ENCODE measurements around the gene LRRTM4. TPM values are rescaled to one million over a fixed set of nuclear protein-coding genes. Genes with fewer than 3 reads are reported as not detected.

Gene LRRTM4
- total RNA-seq, 2 donors from 2014 or later: not detected

DNA sequence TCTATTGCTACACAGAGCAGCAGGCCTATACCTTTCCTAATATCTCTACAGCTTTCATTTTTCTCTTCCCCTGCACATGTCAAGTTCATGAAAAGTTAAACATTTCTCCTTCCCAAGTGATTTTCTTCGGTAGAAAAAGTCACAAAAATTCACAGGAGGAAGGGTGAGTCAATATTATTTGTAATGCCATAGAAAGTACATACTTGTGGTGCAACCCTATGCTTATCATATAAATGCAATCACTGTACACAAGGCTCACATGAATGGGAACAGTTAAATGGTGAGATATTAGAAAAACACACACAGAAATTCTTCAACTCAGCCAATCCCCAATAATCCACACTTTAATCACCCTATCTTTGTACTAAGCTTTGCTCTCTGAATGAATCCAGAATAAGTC lies 651.6 kb downstream of the LRRTM4 start:
- Mint-ChIP-seq H3K36me3 (ENCODE audit: low read depth) (no peaks in the 10 kb centered on the region), H3K4me1 (no peaks in the 10 kb centered on the region), H3K4me3 (no peak overlapping the region), H3K27ac (no peak overlapping the region), H3K9me3 (peaks cover 7% of the 10 kb centered on the region), H3K27me3 (no peaks in the 10 kb centered on the region)
- ATAC-seq (replicated peaks): no peak

DNA sequence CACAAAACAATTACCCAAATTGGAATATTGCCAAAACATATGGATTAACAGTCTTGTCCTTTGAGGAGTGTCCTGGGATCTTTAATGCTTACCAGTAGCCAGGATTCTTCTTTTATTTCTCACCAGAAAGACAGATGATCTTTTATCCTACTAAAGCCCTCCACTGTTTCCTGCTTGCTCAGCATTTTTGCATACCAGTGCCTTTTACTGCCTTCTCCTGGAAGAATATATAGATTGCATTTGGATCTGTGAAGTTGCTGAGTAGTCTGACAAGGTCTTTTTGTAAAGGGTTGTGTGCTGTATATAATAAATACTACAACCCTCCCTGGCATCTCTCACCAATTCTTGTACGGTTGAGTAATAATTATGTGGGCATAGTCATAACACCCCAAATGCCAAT lies 652.2 kb downstream of the LRRTM4 start:
- H3K4me1 Mint-ChIP-seq: no peaks in the 10 kb centered on the region
- no peak overlapping the region for H3K4me3 Mint-ChIP-seq
- no peak overlapping the region for H3K27ac Mint-ChIP-seq
- no peaks in the 10 kb centered on the region for H3K36me3 Mint-ChIP-seq (ENCODE audit: low read depth)
- no peak for ATAC-seq (replicated peaks)
- peaks cover 7% of the 10 kb centered on the region for H3K9me3 Mint-ChIP-seq
- H3K27me3 Mint-ChIP-seq: no peaks in the 10 kb centered on the region

DNA sequence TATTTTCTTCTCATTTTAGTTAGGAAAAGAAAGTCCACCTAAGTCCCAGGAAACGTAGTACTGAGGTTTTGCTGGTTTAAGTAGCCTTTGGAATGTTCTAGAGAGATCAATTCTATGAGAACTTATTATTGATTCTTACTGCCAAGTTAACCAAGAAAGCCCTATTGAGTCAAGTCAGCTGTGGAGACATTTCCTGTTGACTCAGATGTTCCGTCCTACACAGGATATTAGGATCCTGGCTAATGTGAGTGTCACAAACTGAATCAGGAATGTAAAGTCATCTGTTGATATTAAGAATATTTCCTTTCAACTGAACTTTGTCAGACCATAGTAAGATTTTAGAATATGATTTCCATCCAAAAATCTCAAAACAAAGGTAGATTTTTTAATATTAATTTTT lies 654.3 kb downstream of the LRRTM4 start:
- H3K27ac Mint-ChIP-seq: no peak overlapping the region
- no peaks in the 10 kb centered on the region for H3K27me3 Mint-ChIP-seq
- no peak overlapping the region for H3K4me3 Mint-ChIP-seq
- no peak for ATAC-seq (replicated peaks)
- no peaks in the 10 kb centered on the region for H3K36me3 Mint-ChIP-seq (ENCODE audit: low read depth)
- H3K9me3 Mint-ChIP-seq: peaks cover 8% of the 10 kb centered on the region
- H3K4me1 Mint-ChIP-seq: no peaks in the 10 kb centered on the region

DNA sequence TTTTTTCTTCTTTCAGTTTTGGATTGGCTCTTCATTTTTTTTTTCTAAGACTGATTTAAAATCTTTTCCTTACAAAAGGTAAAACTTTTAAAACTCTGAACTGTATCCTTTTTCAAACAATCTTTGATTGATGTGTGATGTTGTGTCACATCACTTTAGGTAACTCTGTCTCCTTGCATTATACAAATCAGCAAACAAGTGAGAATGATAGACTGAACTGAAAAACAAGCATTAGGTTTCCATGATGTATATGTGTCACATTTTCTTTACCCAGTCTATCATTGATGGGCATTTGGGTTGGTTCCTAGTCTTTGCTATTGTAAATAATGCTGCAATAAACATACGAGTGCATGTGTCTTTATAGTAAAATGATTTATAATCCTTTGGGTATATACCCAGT lies 655.7 kb downstream of the LRRTM4 start:
- Mint-ChIP-seq H3K36me3 (ENCODE audit: low read depth) (no peaks in the 10 kb centered on the region), H3K9me3 (peaks cover 14% of the 10 kb centered on the region), H3K4me1 (no peaks in the 10 kb centered on the region), H3K27ac (no peak overlapping the region), H3K27me3 (no peaks in the 10 kb centered on the region), H3K4me3 (no peak overlapping the region)
- no peak for ATAC-seq (replicated peaks)

DNA sequence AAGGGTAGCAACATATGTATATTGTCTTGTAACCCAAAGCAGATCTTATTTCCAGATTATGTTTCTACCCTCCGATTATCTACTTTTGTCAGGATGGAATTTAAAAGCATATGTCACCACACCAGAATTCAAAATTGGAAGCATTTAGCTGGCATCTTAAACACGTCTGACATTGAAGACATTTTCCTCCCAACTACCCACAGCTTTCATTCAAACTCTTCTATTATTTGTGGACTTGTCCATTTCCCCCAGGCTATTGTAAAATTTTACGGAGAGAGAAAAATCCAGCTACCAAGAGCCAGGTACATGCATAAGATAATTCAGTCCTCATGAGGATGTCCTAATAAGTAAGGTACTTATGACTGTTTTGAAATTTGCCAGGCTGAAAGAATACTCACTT lies 659.3 kb downstream of the LRRTM4 start:
- H3K36me3 Mint-ChIP-seq (ENCODE audit: low read depth): no peaks in the 10 kb centered on the region
- no peak overlapping the region for H3K4me3 Mint-ChIP-seq
- no peaks in the 10 kb centered on the region for H3K4me1 Mint-ChIP-seq
- no peak for ATAC-seq (replicated peaks)
- peaks cover 20% of the 10 kb centered on the region for H3K9me3 Mint-ChIP-seq
- H3K27me3 Mint-ChIP-seq: no peaks in the 10 kb centered on the region
- no peak overlapping the region for H3K27ac Mint-ChIP-seq

DNA sequence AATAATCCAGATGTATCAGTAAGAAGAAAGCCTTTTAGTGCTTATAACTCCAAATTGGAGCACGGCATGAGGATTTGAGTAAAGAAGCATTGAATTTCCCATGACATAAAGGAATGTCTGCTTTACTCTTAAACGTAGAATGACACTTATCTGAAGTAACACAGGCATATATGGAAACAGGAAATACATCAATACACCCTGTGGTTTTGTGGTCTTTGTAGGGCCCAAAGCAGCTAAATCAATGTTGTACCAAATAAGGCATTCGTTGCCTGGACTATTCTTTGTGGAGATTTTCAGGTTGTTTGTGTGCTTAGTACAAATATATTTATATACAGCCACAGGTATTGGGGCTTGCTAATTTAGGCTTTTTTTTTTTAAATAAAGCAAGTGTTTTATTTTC lies 660.5 kb downstream of the LRRTM4 start:
- Mint-ChIP-seq H3K4me3 (no peak overlapping the region), H3K27ac (no peak overlapping the region), H3K4me1 (no peaks in the 10 kb centered on the region), H3K27me3 (no peaks in the 10 kb centered on the region), H3K9me3 (peaks cover 25% of the 10 kb centered on the region), H3K36me3 (ENCODE audit: low read depth) (no peaks in the 10 kb centered on the region)
- ATAC-seq (replicated peaks): no peak

DNA sequence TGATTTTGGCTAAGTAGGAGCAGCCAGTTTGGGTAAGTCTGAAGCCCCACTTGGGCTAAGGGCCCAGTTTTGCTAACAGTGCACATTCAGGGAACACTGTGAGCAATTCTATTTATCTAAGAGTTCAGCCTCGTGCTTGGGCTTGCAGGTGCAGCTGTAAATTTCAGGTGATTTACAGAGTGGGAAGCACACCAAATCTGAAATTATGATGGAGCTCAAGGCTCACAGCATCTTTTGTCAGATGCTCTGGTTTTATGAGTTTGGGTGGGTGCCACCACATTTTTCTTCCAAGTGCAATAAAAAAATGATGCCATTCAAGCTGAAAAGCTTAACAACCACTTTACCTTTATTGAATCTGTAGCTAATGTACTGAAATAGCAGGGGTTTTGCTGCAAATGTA lies 671.2 kb downstream of the LRRTM4 start:
- Mint-ChIP-seq H3K27ac (no peak overlapping the region), H3K4me3 (no peak overlapping the region), H3K27me3 (no peaks in the 10 kb centered on the region), H3K36me3 (ENCODE audit: low read depth) (no peaks in the 10 kb centered on the region), H3K4me1 (no peaks in the 10 kb centered on the region), H3K9me3 (peaks cover 21% of the 10 kb centered on the region)
- ATAC-seq (replicated peaks): no peak

DNA sequence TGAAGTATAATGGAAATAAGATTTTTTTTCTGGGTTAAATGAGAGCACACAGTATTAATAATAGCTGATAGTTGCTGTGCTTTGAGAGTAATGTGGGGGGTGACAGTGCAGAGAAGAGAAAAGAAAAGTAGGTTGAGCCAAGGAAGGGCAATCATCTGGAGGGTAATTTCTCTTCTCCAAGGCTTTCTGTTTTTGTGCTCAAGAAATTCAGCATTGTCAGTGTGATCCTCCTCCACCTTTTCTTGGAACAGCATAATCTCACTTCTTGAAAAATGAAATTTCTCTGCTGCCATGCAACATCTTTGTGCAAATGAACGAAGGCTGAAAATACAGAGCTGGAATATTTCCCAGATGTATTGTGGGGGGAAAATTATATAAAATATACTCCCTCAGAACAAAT lies 673.1 kb downstream of the LRRTM4 start:
- H3K27me3 Mint-ChIP-seq: no peaks in the 10 kb centered on the region
- H3K4me1 Mint-ChIP-seq: no peaks in the 10 kb centered on the region
- ATAC-seq (replicated peaks): no peak
- H3K27ac Mint-ChIP-seq: no peak overlapping the region
- no peaks in the 10 kb centered on the region for H3K36me3 Mint-ChIP-seq (ENCODE audit: low read depth)
- H3K9me3 Mint-ChIP-seq: peaks cover 16% of the 10 kb centered on the region
- no peak overlapping the region for H3K4me3 Mint-ChIP-seq

DNA sequence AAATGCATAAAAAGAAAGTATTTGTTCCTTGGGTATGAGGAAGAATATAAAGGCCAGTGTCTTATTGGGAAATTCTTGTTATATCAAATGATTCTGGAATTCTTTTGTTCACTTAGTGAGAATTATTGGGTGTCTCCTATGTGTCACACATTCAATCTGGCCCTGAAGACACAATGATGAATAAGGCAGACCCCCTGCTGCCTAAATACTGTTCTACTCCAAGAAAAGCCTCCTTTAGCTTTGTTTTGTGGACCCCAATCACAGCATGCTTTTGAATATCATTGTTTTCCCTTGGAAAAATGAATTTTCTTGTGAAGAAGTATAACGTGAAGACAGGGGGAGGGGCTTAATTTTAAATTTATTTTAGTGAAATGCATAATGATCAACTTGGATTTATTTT lies 682.4 kb downstream of the LRRTM4 start:
- no peaks in the 10 kb centered on the region for H3K27me3 Mint-ChIP-seq
- H3K4me1 Mint-ChIP-seq: no peaks in the 10 kb centered on the region
- H3K4me3 Mint-ChIP-seq: no peak overlapping the region
- ATAC-seq (replicated peaks): no peak
- peaks cover 12% of the 10 kb centered on the region for H3K9me3 Mint-ChIP-seq
- no peak overlapping the region for H3K27ac Mint-ChIP-seq
- no peaks in the 10 kb centered on the region for H3K36me3 Mint-ChIP-seq (ENCODE audit: low read depth)

DNA sequence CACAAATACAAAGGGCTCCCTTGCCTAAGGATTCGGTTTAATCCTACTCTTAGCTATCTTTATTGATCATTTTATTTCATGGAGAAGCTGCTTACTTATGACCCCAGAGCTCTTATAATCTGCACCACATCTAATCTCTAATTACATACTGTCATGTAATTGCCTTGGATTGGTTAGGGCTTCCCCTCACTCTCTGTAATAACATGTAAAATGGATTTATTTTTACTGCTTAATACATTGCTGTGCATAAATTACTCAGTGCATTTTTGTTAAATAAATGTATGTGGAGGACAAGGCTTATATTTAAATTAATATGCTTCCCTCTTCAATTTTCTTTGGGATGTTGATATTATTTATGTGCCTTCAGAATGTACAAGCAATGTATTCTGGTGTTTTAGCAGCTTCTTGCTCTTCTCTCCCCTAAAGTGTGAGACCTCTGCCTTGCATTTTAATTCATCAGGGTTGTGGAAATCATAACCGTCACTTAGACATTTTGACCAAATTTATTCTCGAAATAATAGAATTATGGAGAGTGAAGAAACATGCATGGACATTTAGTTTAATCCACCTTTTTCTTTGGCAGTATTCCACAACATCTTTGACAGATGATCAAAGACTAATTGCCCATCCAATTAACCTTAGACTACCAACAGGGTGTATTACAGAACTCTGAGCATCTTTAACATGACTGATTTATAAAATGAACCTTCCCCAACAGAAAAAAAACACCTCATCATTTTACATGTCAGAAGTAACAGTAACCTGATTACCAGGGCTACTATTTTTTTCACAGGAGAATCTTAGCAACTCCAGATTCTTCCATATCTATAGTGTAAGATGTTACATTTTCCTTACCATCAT lies 692.6 kb downstream of the LRRTM4 start:
- no peak for ATAC-seq (replicated peaks)
- Mint-ChIP-seq H3K27me3 (no peaks in the 10 kb centered on the region), H3K36me3 (ENCODE audit: low read depth) (no peaks in the 10 kb centered on the region), H3K27ac (no peak overlapping the region), H3K9me3 (peaks cover 12% of the 10 kb centered on the region), H3K4me1 (no peaks in the 10 kb centered on the region), H3K4me3 (no peak overlapping the region)

DNA sequence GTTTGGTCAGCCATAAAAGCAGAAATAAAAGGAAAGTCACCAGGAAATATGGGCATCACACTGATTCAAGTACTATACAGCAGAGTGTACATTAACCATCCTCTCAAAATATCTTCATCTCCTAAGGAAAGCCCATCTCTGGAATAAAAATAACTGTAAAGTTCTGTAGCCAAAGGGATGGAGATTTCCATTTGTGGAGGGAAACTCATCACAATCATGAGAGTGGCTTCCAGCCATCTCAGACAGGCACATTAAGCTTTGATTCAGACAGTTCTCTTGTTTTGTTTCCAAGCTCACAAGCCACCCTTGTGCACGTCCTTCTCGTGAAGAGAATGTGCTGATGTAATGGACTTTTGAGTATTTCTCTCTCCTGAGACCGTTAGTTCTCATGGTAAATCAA lies 695.5 kb downstream of the LRRTM4 start:
- no peaks in the 10 kb centered on the region for H3K36me3 Mint-ChIP-seq (ENCODE audit: low read depth)
- ATAC-seq (replicated peaks): no peak
- no peak overlapping the region for H3K4me3 Mint-ChIP-seq
- H3K27me3 Mint-ChIP-seq: no peaks in the 10 kb centered on the region
- H3K27ac Mint-ChIP-seq: no peak overlapping the region
- peaks cover 12% of the 10 kb centered on the region for H3K9me3 Mint-ChIP-seq
- no peaks in the 10 kb centered on the region for H3K4me1 Mint-ChIP-seq

DNA sequence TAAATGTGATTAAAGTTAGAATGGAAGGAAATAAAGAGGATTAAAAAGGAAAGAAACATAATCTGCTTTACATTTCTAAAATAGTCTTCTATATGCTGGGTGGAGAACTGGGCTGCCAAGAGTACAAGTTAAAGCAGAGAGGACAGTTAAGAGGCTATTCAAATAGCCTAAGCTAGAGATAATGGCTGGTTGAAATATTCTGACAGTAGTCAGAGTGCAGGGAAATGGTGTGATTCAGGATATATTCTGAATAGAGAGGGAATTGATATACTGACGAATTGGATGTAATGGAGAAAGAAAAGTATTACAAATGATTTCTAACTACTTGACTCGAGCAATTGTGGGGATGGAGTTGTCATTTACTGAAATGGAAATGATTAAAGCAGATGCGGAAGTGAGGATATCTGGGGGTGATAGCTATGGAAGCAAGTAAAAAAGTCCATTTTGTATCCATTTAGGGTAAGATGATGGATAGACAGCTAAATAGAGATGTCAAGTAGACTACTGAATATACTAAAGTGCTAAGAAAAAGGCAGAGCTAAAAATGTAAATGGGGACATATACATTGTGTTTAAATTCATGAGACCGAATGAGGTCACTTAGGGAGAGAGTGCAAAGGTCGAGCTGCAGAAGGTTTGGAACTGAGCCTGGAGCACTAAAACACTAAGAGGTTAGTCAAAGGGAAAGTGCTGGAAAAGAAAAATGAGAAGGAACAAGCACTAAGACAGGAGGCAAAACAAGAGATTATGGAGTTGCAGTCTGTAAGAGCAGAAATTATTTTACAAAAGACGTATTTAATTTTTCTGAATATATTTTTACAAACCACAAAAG lies 696.8 kb downstream of the LRRTM4 start:
- no peaks in the 10 kb centered on the region for H3K27me3 Mint-ChIP-seq
- H3K27ac Mint-ChIP-seq: no peak overlapping the region
- ATAC-seq (replicated peaks): no peak
- no peak overlapping the region for H3K4me3 Mint-ChIP-seq
- peaks cover 12% of the 10 kb centered on the region for H3K9me3 Mint-ChIP-seq
- no peaks in the 10 kb centered on the region for H3K4me1 Mint-ChIP-seq
- no peaks in the 10 kb centered on the region for H3K36me3 Mint-ChIP-seq (ENCODE audit: low read depth)

DNA sequence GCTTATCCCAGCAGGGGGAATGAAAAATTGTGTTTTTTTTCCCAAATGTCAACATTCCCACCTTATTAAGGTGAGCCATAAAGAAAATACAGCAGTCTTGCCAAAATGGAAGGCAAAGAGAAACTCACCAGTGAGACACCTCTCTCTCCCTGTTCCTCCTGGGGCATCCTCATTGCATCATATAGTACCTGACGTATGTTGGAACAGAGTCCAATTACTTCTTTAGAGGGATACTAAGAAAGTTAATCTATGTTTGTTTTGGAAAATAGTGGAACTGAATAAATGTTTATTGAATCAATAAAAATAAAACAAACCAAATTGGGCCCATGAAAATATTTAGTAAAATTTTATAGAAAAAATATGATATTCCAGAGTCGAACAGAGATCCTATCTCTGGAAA lies 700.4 kb downstream of the LRRTM4 start:
- Mint-ChIP-seq H3K4me3 (no peak overlapping the region), H3K36me3 (ENCODE audit: low read depth) (no peaks in the 10 kb centered on the region), H3K27me3 (no peaks in the 10 kb centered on the region), H3K9me3 (peaks cover 15% of the 10 kb centered on the region), H3K27ac (no peak overlapping the region), H3K4me1 (no peaks in the 10 kb centered on the region)
- no peak for ATAC-seq (replicated peaks)

DNA sequence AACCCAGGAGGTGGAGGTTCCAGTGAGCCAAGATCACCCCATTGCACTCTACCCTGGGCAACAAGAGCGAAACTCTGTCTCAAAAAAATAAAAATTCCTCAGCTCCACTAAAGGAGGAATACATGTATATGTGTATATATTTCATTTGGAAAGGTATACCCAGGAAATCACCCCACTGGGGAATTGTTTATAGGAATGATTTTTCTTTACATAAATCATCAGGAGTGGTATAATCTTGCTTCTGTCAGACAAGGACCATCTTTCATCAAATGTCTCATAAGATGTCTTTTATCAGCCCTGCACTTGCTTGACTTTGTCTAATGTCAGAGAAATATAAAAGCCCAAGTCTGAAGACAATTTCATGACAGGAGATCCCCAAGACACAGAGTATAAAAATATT lies 709.1 kb downstream of the LRRTM4 start:
- no peaks in the 10 kb centered on the region for H3K4me1 Mint-ChIP-seq
- H3K4me3 Mint-ChIP-seq: no peak overlapping the region
- H3K36me3 Mint-ChIP-seq (ENCODE audit: low read depth): no peaks in the 10 kb centered on the region
- H3K27me3 Mint-ChIP-seq: no peaks in the 10 kb centered on the region
- no peak overlapping the region for H3K27ac Mint-ChIP-seq
- ATAC-seq (replicated peaks): no peak
- peaks cover 13% of the 10 kb centered on the region for H3K9me3 Mint-ChIP-seq

DNA sequence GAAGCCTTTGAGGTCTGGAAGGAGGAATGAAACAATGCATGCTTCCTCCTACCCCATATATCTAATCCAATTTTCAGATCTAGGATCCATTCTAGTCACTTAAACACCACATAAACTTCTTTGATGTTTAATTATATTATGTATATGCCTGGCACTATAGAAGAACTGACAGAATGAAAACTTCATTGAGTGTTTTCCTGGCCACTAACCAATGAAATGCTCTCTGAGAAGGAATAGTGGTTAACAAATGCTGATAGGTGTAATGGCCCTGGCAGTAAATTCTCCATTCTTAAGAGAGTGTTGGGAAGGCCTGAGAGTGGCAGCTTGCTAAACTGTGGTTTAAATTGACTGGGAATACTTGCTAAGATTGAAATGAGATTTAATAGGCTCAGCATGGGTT lies 710.0 kb downstream of the LRRTM4 start:
- Mint-ChIP-seq H3K4me1 (no peaks in the 10 kb centered on the region), H3K4me3 (no peak overlapping the region), H3K9me3 (peaks cover 12% of the 10 kb centered on the region), H3K27me3 (no peaks in the 10 kb centered on the region), H3K36me3 (ENCODE audit: low read depth) (no peaks in the 10 kb centered on the region), H3K27ac (no peak overlapping the region)
- no peak for ATAC-seq (replicated peaks)
